Fibroblast of skin of left quadriceps (primary cell): ENCODE data around the gene ZBTB4.

Experiments
- DNase-seq, 2 experiments: peaks; one replicate each; pipeline ENCODE4 v3.0.0-alpha.2; 2013; ENCODE audit warnings: low read depth in 2 of 2

The ZBTB4 gene

GRCh38 chr17:7441266-7441665, 38.2 kb downstream of the ZBTB4 start:
- no peak for DNase-seq

GRCh38 chr17:7440834-7441195, 38.6 kb downstream of the ZBTB4 start:
- no peak for DNase-seq

- DNase-seq, result no peak
Measured at GRCh38 chr17:7440113-7440833, 39.2 kb downstream of the ZBTB4 start.

GRCh38 chr17:7439462-7440112, 39.8 kb downstream of the ZBTB4 start, which contains the start of gene FGF11:
Gene FGF11 (plus strand): TSS chr17:7439512. CDS start chr17:7439621, 109 bp downstream.
- DNase-seq, result no peak

- no peak for DNase-seq
Measured at GRCh38 chr17:7438656-7439460, 40.6 kb downstream of the ZBTB4 start.

GRCh38 chr17:7437950-7438614, 41.3 kb downstream of the ZBTB4 start:
- no peak for DNase-seq

GRCh38 chr17:7437369-7437863, 42.0 kb downstream of the ZBTB4 start:
- no peak for DNase-seq

- peak in 1 of 2 experiments; percentile 16 for DNase-seq
Measured at GRCh38 chr17:7436556-7437368, 42.7 kb downstream of the ZBTB4 start.

GRCh38 chr17:7435676-7436555, 43.5 kb downstream of the ZBTB4 start:
- no peak for DNase-seq

- DNase-seq, result no peak
Measured at GRCh38 chr17:7432296-7432695, 47.1 kb downstream of the ZBTB4 start.

GRCh38 chr17:7431231-7431630, 48.2 kb downstream of the ZBTB4 start:
- no peak for DNase-seq

GRCh38 chr17:7429722-7430121, 49.7 kb downstream of the ZBTB4 start:
- no peak for DNase-seq

- DNase-seq, result no peak
Measured at GRCh38 chr17:7428557-7428956, 50.9 kb downstream of the ZBTB4 start, which contains the start of gene SPEM3. Gene SPEM3 (plus strand): TSS chr17:7428857. CDS start chr17:7428903, 46 bp downstream.

GRCh38 chr17:7427549-7427948, 51.9 kb downstream of the ZBTB4 start:
- DNase-seq, result no peak

- DNase-seq, result no peak
Measured at GRCh38 chr17:7426896-7427489, 52.4 kb downstream of the ZBTB4 start.

GRCh38 chr17:7426203-7426863, 53.1 kb downstream of the ZBTB4 start:
- DNase-seq, result no peak

- no peak for DNase-seq
Measured at GRCh38 chr17:7425756-7426155, 53.7 kb downstream of the ZBTB4 start.

GRCh38 chr17:7425316-7425715, 54.1 kb downstream of the ZBTB4 start, which contains the start of gene SPEM2:
Gene SPEM2 (plus strand): TSS chr17:7425616. CDS start chr17:7425689, 73 bp downstream.
- no peak for DNase-seq

- no peak for DNase-seq
Measured at GRCh38 chr17:7423679-7424078, 55.8 kb downstream of the ZBTB4 start.
